ENCODE results near the gene KLK13. TPM values are rescaled to one million over a fixed set of nuclear protein-coding genes. Genes with fewer than 3 reads are reported as not detected.

Gene KLK13
- total and polyA plus RNA-seq, 2 of the 8 experiments (the other 6 are each of a cell fraction or from before 2014, with no cell fraction given) = 4.2 to 4.5 TPM

DNA sequence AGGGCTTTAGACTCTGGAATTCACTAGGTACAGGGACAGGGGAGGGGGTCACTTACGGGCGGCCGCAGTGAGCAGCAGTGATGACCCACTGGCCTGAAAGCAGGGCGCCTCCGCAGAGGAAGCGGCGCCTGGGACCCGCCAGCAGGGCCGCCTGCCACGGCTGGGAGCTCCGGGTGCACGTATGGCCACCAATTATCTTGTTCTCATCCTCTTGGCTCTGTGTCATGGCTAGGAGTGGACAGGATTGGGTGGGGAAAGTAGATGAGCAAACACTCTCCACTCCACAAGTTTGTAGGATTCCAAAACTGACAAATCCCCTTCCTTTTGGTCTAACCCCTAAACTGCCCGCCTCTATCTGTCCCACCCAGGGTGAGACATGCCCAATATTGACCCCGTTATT, 16.6 kb upstream of the KLK13 start:
- H3K18ac ChIP-seq (ENCODE audit: extremely low read depth, low read length) = no peak overlapping the region
- ChIA-PET POLR2A (ENCODE audit: partially characterized antibody) (no interaction called here), CTCF (ENCODE audit: partially characterized antibody) (interaction anchor here (1.0 to 3.1 kb wide), 4 partner anchors 14 to 61 kb away, joined by 3 to 19 read pairs (median 5); no protein-coding TSS in a partner anchor)
- no peak overlapping the region for H2AFZ ChIP-seq (ENCODE audit: low read length)
- no peaks in the 10 kb centered on the region for H3K79me2 ChIP-seq (ENCODE audit: control insufficient read depth in 1 of 2, insufficient read depth in 2 of 2, low read length in 2 of 2)
- DNase-seq (ENCODE audit: low read depth in 1 of 2, low spot score in 2 of 2) (no peak), FAIRE-seq (no peak)
- no peak overlapping the region for H3K56ac ChIP-seq (replicated peaks; ENCODE audit: insufficient read length, low read depth, low read length)
- no peak overlapping the region for H3K4me2 ChIP-seq (ENCODE audit: insufficient read depth in 1 of 2, low read depth in 2 of 2, low read length in 2 of 2)
- H3K27me3 ChIP-seq (replicated peaks in 1 of 4; ENCODE audit: control insufficient read depth in 3 of 4, extremely low read depth in 1 of 4, insufficient read depth in 3 of 4, low read length in 3 of 4) = no peaks in the 10 kb centered on the region
- H3K9ac ChIP-seq (replicated peaks in 1 of 4; ENCODE audit: extremely low read depth in 1 of 4, low read depth in 3 of 4, low read length in 3 of 4) = no peak overlapping the region
- WGBS, 2 experiments (ENCODE audit: extremely low coverage in 1 of 2, insufficient coverage in 1 of 2, insufficient read length in 1 of 2, insufficient replicate concordance in 2 of 2, low coverage in 1 of 2, low lambda C conversion rate in 2 of 2, missing lambda C conversion rate in 1 of 2) = 85% methylated on average over 14 of the region's 14 CpGs; no CpG with 5 or more reads in 1 of the 2 experiments
- peaks cover 0 to 5% (median 3%) of the 10 kb centered on the region in 4 experiments; a peak in 4 of 7 replicates for H3K4me1 ChIP-seq (replicated peaks in 1 of 4; ENCODE audit: control insufficient read depth in 3 of 4, insufficient read depth in 4 of 4, low read length in 3 of 4)
- no peak overlapping the region for H2BK20ac ChIP-seq (ENCODE audit: low read length)
- no peak overlapping the region for H2BK120ac ChIP-seq (replicated peaks; ENCODE audit: low read depth, low read length)
- no peak overlapping the region for H2BK5ac ChIP-seq (ENCODE audit: low read depth, low read length)
- H3K23me2 ChIP-seq (ENCODE audit: low read depth, low read length) = no peaks in the 10 kb centered on the region
- H3K27ac ChIP-seq (ENCODE audit: low read depth, low read length) = no peak overlapping the region
- H3K36me3 ChIP-seq (ENCODE audit: control insufficient read depth in 2 of 4, insufficient read depth in 4 of 4, low read length in 3 of 4) = no peaks in the 10 kb centered on the region
- H3K4ac ChIP-seq (replicated peaks; ENCODE audit: insufficient read length, low read depth, low read length) = no peak overlapping the region
- H4K91ac ChIP-seq (replicated peaks; ENCODE audit: insufficient read length, low read length) = no peak overlapping the region
- no peaks in the 10 kb centered on the region for H3K79me1 ChIP-seq (ENCODE audit: low read depth, low read length)
- H2BK15ac ChIP-seq (ENCODE audit: low read length) = no peak overlapping the region
- no peak overlapping the region for H4K8ac ChIP-seq (ENCODE audit: extremely low read depth, insufficient read depth, low read length)
- no peaks in the 10 kb centered on the region for H3K9me3 ChIP-seq (ENCODE audit: insufficient read depth in 2 of 2, low read depth in 1 of 2, low read length in 1 of 2)
- no peak overlapping the region for H3K4me3 ChIP-seq (ENCODE audit: extremely low read depth in 1 of 4, insufficient read depth in 2 of 4, low read depth in 3 of 4, low read length in 4 of 4)
- TF ChIP-seq ZNF274 (IDR thresholded peaks at IDR 0.05; ENCODE audit: borderline replicate concordance, extremely low read depth, low read length) (no peak), CTBP2 (IDR thresholded peaks at IDR 0.05; ENCODE audit: borderline replicate concordance, insufficient read depth, insufficient read length, low read length) (no peak), KDM1A (IDR thresholded peaks at IDR 0.05; ENCODE audit: borderline replicate concordance, low read length) (no peak), TBP (IDR thresholded peaks at IDR 0.05; ENCODE audit: low read depth, low read length) (no peak), GABPA (IDR thresholded peaks at IDR 0.05; ENCODE audit: borderline replicate concordance, insufficient read depth, low read length) (no peak)
- H3K23ac ChIP-seq (ENCODE audit: insufficient read length) = no peak overlapping the region
- H2AK5ac ChIP-seq (ENCODE audit: low read depth, low read length) = no peak overlapping the region
- H4K20me1 ChIP-seq (replicated peaks in 1 of 2; ENCODE audit: control insufficient read depth in 1 of 2, insufficient read depth in 2 of 2, low read length in 2 of 2) = no peaks in the 10 kb centered on the region
- no peak overlapping the region for H2BK12ac ChIP-seq (ENCODE audit: low read depth, low read length)
- H4K5ac ChIP-seq (ENCODE audit: insufficient read length, low read depth, low read length) = no peak overlapping the region
- H3K14ac ChIP-seq (ENCODE audit: insufficient read length) = no peak overlapping the region
